HG03064 (cell line): ENCODE data around the gene TMEM232.

Source experiments
- ATAC-seq: cut with Tn5 transposase; IDR thresholded peaks from one replicate; pipeline ENCODE4 v1.9.1; 2021; ENCODE audit warnings: low read depth; ENCODE audit not compliant: unreplicated experiment

The TMEM232 gene

DNA sequence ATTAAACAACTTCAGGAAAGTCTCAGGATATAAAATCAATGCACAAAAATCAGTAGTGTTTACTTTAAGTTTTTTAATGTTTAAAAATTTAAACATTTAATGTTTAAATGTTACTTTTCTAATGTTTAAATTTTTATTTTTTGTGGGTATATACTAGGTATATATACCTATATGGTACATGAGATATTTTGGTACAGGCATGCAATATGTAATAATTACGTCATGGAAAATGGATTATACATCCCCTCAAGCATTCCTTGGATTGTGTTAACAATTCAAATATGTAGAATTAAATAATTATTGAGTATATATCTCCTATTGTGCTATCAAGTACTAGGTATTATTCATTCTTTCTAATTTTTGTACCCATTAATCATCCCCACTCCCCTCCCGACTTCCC is 291.3 kb downstream of the TMEM232 start:
- ATAC-seq, result no peak

DNA sequence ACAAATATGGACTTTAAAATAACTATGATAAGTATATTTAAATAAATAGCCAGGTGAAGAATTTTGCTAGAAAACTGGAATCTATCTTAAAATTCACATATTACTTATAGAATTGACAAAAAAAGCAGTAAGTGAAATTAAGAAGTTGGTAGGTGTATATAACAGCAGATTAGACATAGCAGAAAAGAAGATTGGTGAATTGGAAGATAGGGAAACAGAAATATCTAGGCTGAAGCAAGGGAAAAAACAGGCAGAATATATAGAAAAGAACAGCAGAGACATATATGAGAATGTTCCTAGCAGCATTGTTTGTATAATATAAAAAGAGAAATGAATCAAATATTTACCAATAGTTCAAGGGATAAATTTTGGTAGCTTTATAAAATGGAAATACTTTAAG is 294.9 kb downstream of the TMEM232 start:
- ATAC-seq, result no peak

DNA sequence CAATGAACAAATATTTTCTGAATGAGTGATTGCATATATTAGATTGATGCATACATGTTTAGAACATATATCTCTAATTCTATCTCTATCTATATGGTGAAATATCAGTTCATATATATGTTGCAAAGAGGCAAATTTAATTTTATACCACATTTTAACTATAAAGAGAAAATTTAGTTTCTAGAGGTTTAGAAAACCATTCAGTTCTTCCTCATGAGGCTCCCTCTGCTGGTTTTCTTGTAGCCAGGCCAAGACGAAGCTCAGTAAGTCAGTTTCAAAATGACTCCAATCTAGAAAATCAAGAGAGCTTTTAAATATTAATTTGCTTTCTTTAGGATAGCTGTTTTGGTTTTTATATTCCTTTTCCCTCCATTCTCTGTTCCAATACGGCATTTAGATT is 312.1 kb downstream of the TMEM232 start:
- no peak for ATAC-seq

DNA sequence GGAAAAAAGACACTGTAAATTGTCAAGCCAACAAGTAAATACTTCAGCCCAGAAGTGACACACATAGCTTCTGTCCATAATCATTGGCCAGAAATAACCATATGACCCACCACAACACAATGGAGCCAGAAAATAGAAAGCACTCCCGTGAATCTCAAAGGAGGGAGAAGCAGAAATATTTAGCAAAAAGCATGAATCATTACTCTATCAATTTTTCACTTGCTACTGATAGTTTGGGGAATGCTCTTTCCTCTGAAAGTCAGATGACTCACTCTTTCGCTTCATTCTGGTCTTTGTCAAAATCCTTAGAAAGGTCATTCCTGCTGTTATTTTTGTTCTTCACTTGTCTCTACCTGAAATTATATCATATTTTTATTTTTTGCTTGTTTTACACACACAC is 312.6 kb downstream of the TMEM232 start:
- ATAC-seq, result no peak

DNA sequence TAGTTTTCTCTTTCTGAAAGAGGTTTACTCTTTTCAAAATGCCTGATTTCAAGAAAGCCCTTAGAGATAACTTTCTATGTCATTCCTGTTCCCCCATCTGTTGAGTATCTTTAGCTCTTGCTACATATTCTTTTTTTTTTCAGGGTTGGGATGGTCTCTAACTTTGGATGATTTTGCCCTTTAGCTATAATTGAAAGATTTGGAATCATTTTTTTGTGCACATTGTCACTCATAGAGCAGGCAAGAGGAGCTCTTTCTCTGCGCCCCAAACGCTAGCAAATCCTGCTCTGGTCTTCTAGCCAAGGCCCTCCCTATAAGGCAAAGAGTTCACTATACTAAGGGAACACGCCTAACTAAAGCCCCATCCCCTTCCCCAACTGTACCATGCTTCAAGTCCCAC is 316.9 kb downstream of the TMEM232 start:
- ATAC-seq, result no peak

DNA sequence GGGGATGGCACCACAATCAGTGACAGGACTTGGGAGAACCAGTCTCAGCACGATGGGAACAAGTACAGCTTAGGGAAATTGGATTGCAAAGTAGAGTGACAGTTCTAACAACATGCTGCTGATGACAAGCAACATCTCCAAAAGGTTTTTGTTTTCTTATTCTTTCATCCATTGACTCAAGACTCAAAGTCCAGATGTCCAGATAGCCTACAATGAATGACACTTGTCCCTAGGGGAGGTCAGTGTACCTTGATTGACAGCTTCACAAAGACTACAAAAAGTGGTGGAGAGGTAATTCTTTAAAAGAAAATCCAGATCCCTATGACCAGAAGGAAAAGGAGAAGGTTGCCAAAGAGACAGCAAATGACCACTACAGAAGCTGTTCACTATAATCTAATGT is 323.9 kb downstream of the TMEM232 start:
- no peak for ATAC-seq

DNA sequence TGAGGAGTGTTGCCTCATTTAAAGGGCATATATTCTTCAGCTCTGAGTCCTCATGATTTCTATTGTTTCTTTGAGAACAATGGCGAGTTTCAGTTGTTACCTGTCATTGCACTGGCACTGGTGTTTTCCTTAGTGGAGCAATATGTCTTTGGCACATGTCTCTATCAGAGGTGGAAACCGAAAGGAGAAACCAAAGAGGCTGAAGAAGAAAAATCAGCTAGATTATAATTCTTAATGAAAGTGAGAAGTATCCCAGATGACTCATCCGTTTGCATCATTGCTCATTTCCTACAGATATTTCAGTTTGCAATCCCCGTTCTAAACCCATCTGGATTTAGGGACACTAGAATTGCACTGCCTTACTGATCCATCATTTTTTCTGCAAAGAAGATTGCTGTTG is 324.6 kb downstream of the TMEM232 start:
- no peak for ATAC-seq

DNA sequence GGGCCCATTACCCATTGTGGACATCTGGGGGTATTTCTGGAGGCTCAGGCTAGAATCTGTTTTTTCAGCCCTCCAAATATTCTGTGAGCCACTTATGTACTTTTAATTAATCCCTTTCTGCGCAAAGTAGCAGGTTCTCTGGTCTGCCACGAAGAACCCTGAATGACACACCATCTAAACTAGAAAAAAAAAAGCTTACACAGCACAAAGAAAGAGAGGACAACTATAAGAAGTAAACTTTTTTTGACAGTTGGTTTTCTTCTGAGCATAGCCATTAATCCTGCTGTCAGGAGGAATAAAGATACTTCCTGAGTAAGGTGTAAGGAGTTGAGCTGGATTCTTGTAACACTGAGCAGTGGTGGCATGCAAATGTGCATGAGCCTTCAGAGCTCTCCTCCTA is 327.5 kb downstream of the TMEM232 start:
- no peak for ATAC-seq

DNA sequence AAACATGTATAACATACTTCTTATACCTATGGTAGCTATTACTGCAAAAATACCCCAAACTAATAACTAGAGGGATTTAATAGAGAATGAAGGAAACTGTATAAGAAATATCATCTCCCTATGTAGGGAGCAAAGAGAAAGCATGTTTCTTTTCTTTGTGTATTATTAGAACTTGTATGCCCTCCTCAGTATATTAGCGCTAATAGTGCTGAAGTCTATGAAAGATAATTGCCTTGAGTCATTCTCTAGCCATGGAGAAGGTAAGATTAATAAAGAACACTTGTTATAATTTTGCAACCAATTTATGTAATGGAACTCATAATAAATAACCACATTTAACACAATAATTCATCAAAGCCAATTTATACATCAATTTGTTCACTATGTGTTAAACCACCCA is 329.2 kb downstream of the TMEM232 start:
- ATAC-seq, result no peak

DNA sequence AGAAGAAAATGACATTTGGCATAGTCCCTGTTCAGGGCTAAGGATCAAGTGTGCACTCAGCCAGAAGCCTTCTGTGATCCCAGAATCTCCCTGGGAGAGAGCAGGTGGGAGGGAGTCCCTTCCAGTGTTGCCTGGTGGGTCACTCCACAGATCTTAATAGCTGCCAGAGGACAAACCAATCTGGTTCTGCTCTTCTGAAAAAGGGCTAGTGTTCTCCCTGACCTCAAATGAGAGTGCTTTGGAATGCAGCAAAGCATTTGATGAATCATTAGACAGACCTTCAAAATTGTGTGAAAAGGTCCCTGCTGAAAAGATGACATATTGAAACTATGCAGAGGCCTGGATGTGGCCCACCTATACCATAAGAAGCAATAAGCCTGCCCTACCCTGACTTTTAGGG is 339.7 kb downstream of the TMEM232 start:
- no peak for ATAC-seq

DNA sequence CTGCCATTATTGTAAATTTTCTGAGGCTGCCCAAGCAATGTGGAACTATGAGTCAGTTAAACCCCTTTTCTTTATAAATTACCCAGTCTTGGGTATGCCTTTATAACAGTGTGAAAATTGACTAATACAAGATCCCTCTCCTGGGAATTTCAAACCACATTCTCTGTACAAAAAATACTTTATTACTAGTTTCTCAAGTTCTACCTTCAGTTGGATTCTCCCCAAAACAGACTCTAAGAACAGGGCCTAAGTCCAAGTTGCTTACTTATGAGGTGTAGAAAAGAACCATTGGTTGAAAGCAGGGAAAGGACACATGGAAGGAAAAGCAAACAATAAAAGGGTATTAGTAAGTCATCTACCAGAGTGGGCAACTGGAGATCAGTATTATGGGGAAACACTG is 343.2 kb downstream of the TMEM232 start:
- ATAC-seq, result no peak

DNA sequence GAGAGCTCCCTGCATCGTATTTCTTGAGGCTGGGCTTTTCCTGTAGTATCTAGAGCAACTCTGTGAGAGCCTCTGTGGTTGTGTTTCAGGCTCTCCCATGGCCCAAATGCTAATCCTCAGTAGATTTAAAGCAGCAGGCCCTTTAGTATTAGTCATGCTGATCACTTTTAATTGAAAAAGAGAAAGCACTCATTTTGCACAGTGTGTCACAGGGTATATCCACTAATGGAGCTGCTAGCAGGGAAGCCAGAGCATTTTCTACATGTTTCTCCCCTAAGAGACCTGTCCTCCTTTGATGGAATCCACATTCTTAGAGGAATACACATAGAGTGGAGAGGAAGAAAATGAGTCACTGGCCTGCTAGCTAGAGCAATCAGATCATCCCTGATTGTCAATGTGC is 348.5 kb downstream of the TMEM232 start:
- no peak for ATAC-seq

DNA sequence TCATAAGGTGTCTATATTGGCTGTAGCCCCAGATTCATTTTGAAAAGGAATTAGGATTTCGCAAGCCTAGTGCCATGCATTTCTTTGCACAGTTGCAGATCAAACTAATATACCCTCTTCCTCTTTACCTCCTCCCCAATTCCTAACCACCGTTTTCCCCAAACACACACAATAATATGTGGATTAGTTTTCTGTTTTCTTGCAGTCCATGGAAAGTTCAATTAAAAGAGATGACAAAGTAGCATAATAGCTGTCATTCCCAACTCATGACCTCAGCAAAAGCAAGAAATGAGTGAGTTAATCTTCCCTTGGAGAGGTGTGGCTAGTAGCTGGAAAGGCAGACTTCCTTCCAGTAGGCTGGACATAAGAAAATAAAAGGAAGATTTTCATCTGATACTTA is 349.1 kb downstream of the TMEM232 start:
- no peak for ATAC-seq

DNA sequence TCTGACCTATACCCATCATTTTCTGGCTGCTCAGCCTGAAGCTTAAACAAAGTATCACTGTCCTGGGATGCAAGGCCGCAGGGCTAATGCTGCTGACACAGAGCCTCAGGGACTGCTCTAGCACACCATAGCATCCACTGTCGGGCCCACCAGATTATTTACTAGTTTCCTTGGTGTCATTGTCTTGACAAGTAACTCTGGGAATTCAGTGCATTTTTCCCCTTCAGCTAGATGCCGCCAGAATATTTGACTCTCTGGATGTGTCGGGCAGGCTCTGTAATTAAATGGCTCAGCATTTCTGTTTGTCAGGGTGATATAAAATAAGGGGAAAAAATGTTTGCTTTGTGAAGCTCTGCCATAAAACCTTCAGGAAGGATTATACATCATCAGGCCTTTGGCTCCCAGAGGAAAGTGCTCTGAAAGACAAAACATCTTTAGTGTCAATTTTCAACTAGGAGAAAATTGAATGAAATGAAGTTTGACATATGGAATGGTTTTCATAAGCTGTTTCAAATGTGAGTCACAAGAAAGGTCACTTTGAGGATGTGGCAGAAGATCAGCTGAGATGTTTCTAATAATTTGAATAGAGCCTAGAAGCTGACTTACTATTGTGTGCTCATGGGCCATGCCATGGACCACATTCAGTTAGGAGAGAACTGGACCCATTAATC is 350.1 kb downstream of the TMEM232 start:
- no peak for ATAC-seq

DNA sequence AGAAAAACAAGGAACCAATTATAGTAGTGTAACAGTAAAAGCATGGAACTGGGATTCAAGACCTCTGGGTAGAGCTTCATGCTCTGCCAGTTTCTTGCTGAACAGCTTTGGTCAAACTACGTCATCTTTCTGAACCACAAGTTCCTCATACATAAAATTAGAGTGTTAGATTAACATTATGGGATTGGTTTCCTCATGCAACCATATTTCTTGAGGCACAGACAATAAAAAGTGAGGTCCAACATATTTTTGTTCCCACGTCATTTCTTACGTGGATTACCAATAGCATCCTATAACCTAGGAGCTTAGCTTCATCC is 354.8 kb downstream of the TMEM232 start:
- peak; percentile 81 for ATAC-seq

DNA sequence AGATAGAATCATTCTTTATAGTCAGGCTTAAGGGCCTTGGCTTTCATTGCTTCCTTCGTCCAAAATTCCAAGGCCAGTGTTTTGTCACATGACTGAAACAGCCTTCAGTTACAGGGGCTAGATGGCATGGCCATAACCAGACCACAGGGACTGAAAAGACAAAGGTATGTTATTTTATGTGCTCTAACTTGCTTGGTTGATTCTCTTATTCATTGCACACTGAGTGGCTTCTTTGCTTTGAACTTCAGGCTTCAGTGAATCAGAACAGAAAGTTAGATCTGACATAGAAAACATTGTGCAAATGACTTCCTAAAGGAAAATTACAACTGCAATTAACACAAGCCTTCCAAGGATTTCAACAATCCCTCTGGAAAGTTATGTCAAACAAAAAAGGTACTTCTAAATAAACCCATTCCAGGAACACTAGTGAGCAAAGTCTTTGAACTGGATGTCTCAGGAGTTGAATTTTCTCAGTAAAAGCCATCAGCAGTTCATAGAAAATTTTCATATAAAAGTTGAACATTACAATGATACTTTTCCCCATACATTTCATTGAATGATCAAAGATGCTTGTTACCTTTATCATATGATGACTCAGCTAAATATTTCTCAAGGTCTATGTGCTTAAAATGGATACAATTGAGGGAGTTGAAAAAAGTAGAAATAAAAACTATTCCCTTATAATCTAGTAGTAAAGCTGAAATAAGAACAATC is 355.3 kb downstream of the TMEM232 start:
- peak; percentile 59 for ATAC-seq
